Measurements from ENCODE around the gene SLX4IP.
A peak's percentile ranks its signal among the peaks of the same experiment; 100 is the strongest.

SLX4IP gene

GRCh38 chr20:10509376-10509775 lies 74.3 kb downstream of the SLX4IP start:
- no peak overlapping the region for H3K4me3 ChIP-seq (ENCODE audit: low read depth, low read length)
- TF ChIP-seq CTCF (IDR thresholded peaks at IDR 0.05; ENCODE audit: low read depth, low read length) (no peak), MYC (IDR thresholded peaks at IDR 0.05; ENCODE audit: low read depth, low read length) (no peak), MAX (IDR thresholded peaks at IDR 0.05; ENCODE audit: low read depth, low read length) (no peak), POLR2A (IDR thresholded peaks at IDR 0.05; ENCODE audit: extremely low read depth, insufficient read length) (no peak)
- DNase-seq (ENCODE audit: low read depth): no peak

DNA sequence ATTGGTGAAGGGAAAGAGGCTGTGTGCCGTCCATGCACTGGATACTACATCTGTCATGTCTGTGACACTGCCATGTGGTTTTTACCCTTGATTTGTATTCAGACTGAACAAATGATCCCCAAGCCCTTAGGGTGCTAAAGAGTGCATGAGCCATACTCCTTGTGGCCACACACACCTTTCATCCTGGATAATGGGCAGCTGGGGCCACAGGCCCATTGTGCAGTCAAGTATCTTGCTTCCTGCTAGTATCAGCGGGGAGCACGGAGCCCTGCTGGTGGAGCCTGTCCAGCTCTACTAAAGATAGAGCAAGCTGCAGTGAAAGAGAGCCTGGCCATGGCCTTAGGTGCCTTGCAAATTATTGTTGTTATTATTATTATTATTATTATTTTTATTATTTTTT lies 75.1 kb downstream of the SLX4IP start:
- TF ChIP-seq MYC (IDR thresholded peaks at IDR 0.05; ENCODE audit: low read depth, low read length) (no peak), MAX (IDR thresholded peaks at IDR 0.05; ENCODE audit: low read depth, low read length) (peak; percentile 33; the same call in 1 of the 2 replicates)
- peak; percentile 55 for DNase-seq (ENCODE audit: low read depth)
- no peak overlapping the region for H3K4me3 ChIP-seq (ENCODE audit: low read depth, low read length)

DNA sequence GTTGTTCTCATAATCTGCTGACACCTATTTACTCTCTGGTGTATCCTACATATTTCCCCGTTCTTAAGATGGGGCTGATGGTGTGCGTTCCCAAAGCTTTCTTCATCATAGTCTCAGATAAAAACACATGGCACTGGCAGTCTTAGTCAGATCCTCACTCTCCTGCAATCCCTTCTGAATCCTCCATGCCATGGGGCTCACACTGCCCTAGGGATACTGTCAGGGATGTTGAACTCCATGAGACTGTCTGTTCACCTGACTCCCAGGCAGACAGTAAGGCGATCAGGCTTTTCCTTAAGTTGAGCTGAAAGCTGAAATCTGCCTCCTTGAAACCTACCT lies 76.0 kb downstream of the SLX4IP start:
- TF ChIP-seq POLR2A (IDR thresholded peaks at IDR 0.05; ENCODE audit: extremely low read depth, insufficient read length) (no peak), MAX (IDR thresholded peaks at IDR 0.05; ENCODE audit: low read depth, low read length) (no peak), CTCF (IDR thresholded peaks at IDR 0.05; ENCODE audit: low read depth, low read length) (no peak), MYC (IDR thresholded peaks at IDR 0.05; ENCODE audit: low read depth, low read length) (no peak)
- H3K4me3 ChIP-seq (ENCODE audit: low read depth, low read length): peak overlapping the region; percentile 46
- DNase-seq (ENCODE audit: low read depth): no peak

GRCh38 chr20:10511509-10512251 lies 76.6 kb downstream of the SLX4IP start:
- peak; percentile 98 for DNase-seq (ENCODE audit: low read depth)
- peak overlapping the region; percentile 46 for H3K4me3 ChIP-seq (ENCODE audit: low read depth, low read length)
- TF ChIP-seq CTCF (IDR thresholded peaks at IDR 0.05; ENCODE audit: low read depth, low read length): no peak
- TF ChIP-seq POLR2A (IDR thresholded peaks at IDR 0.05; ENCODE audit: extremely low read depth, insufficient read length): peak; percentile 73
- TF ChIP-seq MAX (IDR thresholded peaks at IDR 0.05; ENCODE audit: low read depth, low read length): peak; percentile 98
- TF ChIP-seq MYC (IDR thresholded peaks at IDR 0.05; ENCODE audit: low read depth, low read length): peak; percentile 89

DNA sequence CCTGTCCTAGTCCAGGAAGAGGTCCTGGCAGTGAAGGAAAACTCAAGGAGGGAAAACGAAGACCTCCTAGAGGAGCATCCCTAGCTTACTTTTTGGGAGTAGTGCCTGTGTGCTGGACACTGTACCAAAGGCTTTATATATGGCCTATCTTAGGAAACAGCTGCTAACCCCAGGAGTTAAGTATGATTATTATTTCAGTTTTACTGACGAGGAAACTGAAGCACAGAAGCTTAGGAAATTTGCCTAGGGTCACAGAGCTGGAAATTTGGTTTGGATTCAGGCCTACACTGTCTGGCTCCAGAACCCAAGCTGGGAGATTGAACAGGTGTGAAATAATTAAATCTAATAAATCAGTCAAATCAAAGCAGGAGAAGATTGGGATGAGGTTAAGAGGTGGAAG lies 78.0 kb downstream of the SLX4IP start:
- TF ChIP-seq POLR2A (IDR thresholded peaks at IDR 0.05; ENCODE audit: extremely low read depth, insufficient read length) (no peak), MYC (IDR thresholded peaks at IDR 0.05; ENCODE audit: low read depth, low read length) (no peak), CTCF (IDR thresholded peaks at IDR 0.05; ENCODE audit: low read depth, low read length) (no peak), MAX (IDR thresholded peaks at IDR 0.05; ENCODE audit: low read depth, low read length) (no peak)
- DNase-seq (ENCODE audit: low read depth): no peak

GRCh38 chr20:10513931-10514575 lies 78.9 kb downstream of the SLX4IP start:
- no peak for TF ChIP-seq MAX (IDR thresholded peaks at IDR 0.05; ENCODE audit: low read depth, low read length)
- no peak for TF ChIP-seq CTCF (IDR thresholded peaks at IDR 0.05; ENCODE audit: low read depth, low read length)
- TF ChIP-seq MYC (IDR thresholded peaks at IDR 0.05; ENCODE audit: low read depth, low read length): no peak
- H3K4me3 ChIP-seq (ENCODE audit: low read depth, low read length): peak overlapping the region; percentile 2
- DNase-seq (ENCODE audit: low read depth): peak; percentile 66

More for the DNA sequence above, 78.0 kb downstream of the SLX4IP start:
- H3K4me3 ChIP-seq (ENCODE audit: low read depth, low read length): no peak overlapping the region
